CD14-positive monocyte (primary cell): Measurements from ENCODE around the gene CEBPZOS. TPM values are rescaled to one million over a fixed set of nuclear protein-coding genes. Genes with fewer than 3 reads are reported as not detected.

Experiments used
- DNase-seq, 3 donors: peaks; one replicate each; pipeline ENCODE4 v3.0.0-alpha.2; 2011 to 2022
- H2AFZ ChIP-seq: 2 replicates; pipeline ENCODE4 v1.6.0; 2012; ENCODE audit warnings: mild to moderate bottlenecking, low read depth, low read length, inconsistent platforms; ENCODE audit not compliant: insufficient read depth, poor library complexity, severe bottlenecking
- H3K27ac ChIP-seq, 2 donors: 1 replicate in 1 of 2; 2 replicates in 1 of 2; pipeline ENCODE4 v1.5.1; 2012 to 2013; ENCODE audit warnings: low read length in 2 of 2, control low read depth in 1 of 2, inconsistent platforms in 1 of 2, low read depth in 1 of 2, mild to moderate bottlenecking in 1 of 2
- H3K27me3 ChIP-seq, 2 donors: one replicate each; pipeline versions ENCODE4 v1.6.0 to v1.6.1; 2011 to 2013; ENCODE audit warnings: low read length in 2 of 2; ENCODE audit not compliant: control insufficient read depth in 2 of 2, insufficient read depth in 2 of 2
- H3K36me3 ChIP-seq, 2 donors: replicated peaks in 1 of 2; 1 replicate in 1 of 2; 2 replicates in 1 of 2; pipeline versions ENCODE4 v1.5.1 to v1.6.1; 2012 to 2013; ENCODE audit warnings: low read length in 2 of 2, control low read depth in 1 of 2, inconsistent platforms in 1 of 2, mild to moderate bottlenecking in 1 of 2; ENCODE audit not compliant: insufficient read depth in 2 of 2, control insufficient read depth in 1 of 2
- H3K4me1 ChIP-seq, 2 donors: 1 replicate in 1 of 2; 2 replicates in 1 of 2; pipeline versions ENCODE4 v1.5.1 to v1.6.1; 2012 to 2013; ENCODE audit warnings: low read length in 2 of 2, control low read depth in 1 of 2, inconsistent platforms in 1 of 2, mild to moderate bottlenecking in 1 of 2, moderate library complexity in 1 of 2; ENCODE audit not compliant: insufficient read depth in 2 of 2, control insufficient read depth in 1 of 2
- H3K4me2 ChIP-seq: replicated peaks from 2 replicates; pipeline ENCODE3; 2012; ENCODE audit warnings: low read length, moderate library complexity, mild to moderate bottlenecking; ENCODE audit not compliant: poor library complexity, severe bottlenecking; ENCODE audit errors: extremely low read depth
- H3K4me3 ChIP-seq, 3 experiments: fragments of 200-600 bp in 1 of 3; sonication (generic) in 1 of 3; replicated peaks in 1 of 3; 1 replicate in 2 of 3; 2 replicates in 1 of 3; pipeline ENCODE4 v1.5.1; 2011 to 2013; ENCODE audit warnings: low read length in 3 of 3, mild to moderate bottlenecking in 3 of 3, control low read depth in 2 of 3, low read depth in 2 of 3, inconsistent platforms in 1 of 3, moderate library complexity in 1 of 3
- H3K79me2 ChIP-seq: 2 replicates; pipeline ENCODE4 v1.6.0; 2012; ENCODE audit warnings: mild to moderate bottlenecking, control low read depth, inconsistent platforms, low read length, moderate library complexity; ENCODE audit not compliant: insufficient read depth
- H3K9ac ChIP-seq: 2 replicates; pipeline ENCODE4 v1.6.0; 2017; ENCODE audit warnings: low read length, mild to moderate bottlenecking; ENCODE audit not compliant: insufficient read depth, poor library complexity, severe bottlenecking
- H3K9me3 ChIP-seq, 2 donors: replicated peaks in 1 of 2; 1 replicate in 1 of 2; 2 replicates in 1 of 2; pipeline versions ENCODE4 v1.5.1 to v1.6.1; 2012 to 2013; ENCODE audit warnings: low read length in 2 of 2, control low read depth in 1 of 2; ENCODE audit not compliant: control insufficient read depth in 1 of 2, insufficient read depth in 1 of 2
- H4K20me1 ChIP-seq: 2 replicates; pipeline ENCODE4 v1.6.0; 2012; ENCODE audit warnings: mild to moderate bottlenecking, low read length, control low read depth, moderate library complexity; ENCODE audit not compliant: insufficient read depth
- H3K27ac Mint-ChIP-seq, 7 donors: one replicate each; pipeline ENCODE4 v1.8.0; 2020; ENCODE audit warnings: mild to moderate bottlenecking in 7 of 7, mixed read lengths in 7 of 7, moderate library complexity in 6 of 7, inconsistent platforms in 2 of 7
- H3K27me3 Mint-ChIP-seq, 3 donors: one replicate each; pipeline ENCODE4 v1.8.0; 2021 to 2022; ENCODE audit warnings: low read depth in 3 of 3, mild to moderate bottlenecking in 3 of 3, mixed read lengths in 3 of 3, moderate library complexity in 3 of 3, inconsistent platforms in 1 of 3
- H3K36me3 Mint-ChIP-seq, 2 donors: one replicate each; pipeline ENCODE4 v1.8.0; 2020; ENCODE audit warnings: mixed read lengths in 2 of 2, inconsistent platforms in 1 of 2, mild to moderate bottlenecking in 1 of 2
- H3K4me1 Mint-ChIP-seq: one replicate; pipeline ENCODE4 v1.8.0; 2020; ENCODE audit warnings: mild to moderate bottlenecking, mixed read lengths
- H3K4me3 Mint-ChIP-seq, 2 donors: one replicate each; pipeline ENCODE4 v1.8.0; 2020; ENCODE audit warnings: mild to moderate bottlenecking in 2 of 2, mixed read lengths in 2 of 2, moderate library complexity in 1 of 2
- H3K9me3 Mint-ChIP-seq, 7 donors: one replicate each; pipeline ENCODE4 v1.8.0; 2020 to 2022; ENCODE audit warnings: mixed read lengths in 7 of 7, mild to moderate bottlenecking in 6 of 7, moderate library complexity in 6 of 7, inconsistent platforms in 2 of 7
- WGBS: methylation state at CpG from one replicate; pipeline ENCODE4 v1.1.5; 2013; ENCODE audit warnings: missing lambda C conversion rate; ENCODE audit not compliant: insufficient coverage; 5-methylcytosine and 5-hydroxymethylcytosine counted together
- intact Hi-C, 2 donors: fragments of 100-400 bp; cut with micrococcal nuclease; formaldehyde crosslinking; loops; one replicate each; pipeline versions ENCODE4 v1.15.0 to v1.15.1; 2023
- polyA plus RNA-seq, 3 donors: library from polyadenylated mRNA; depleted of rRNA in 1 of 3; unstranded in 2 of 3; stranded (reverse) in 1 of 3; fragments of 300-500 nt in 2 of 3; fragments of >200 nt in 1 of 3; fragmentation: Illumina TruSeq in 2 of 3; gene quantifications; 1 replicate in 2 of 3; 2 replicates in 1 of 3; pipeline ENCODE4 v1.2.3, GENCODE V29; 2012 to 2021
- TF ChIP-seq, protein P1 (sequence below): fragments of 200-600 bp; IDR thresholded peaks from one replicate; pipeline ENCODE4 v1.8.0; 2022; ENCODE audit warnings: antibody characterized with exemption, mild to moderate bottlenecking

Gene CEBPZOS
- polyA plus RNA-seq, 3 donors = 12.6 to 19.3 (median 18.2) TPM

DNA sequence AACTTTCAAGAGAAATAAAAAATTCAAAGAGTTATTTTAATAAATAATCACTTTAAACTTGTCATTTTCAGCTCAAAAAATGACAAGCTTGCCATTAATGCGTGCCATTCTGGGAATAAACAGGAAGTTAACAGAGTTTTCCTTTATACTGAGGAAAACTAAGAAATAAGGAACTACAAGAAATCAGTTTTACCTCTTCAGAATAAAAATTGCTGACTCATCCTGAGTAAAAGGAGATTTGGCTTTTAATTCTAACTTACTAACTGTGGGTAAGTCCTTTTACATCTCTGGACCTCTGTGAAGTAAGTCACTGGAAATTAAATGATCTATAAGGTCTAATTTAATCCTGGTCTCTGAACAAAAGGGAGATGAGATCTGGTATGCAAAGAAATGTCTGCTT lies 19.0 kb downstream of the CEBPZOS start:
- no peak overlapping the region for H3K4me2 ChIP-seq
- TF ChIP-seq, protein P1, sequence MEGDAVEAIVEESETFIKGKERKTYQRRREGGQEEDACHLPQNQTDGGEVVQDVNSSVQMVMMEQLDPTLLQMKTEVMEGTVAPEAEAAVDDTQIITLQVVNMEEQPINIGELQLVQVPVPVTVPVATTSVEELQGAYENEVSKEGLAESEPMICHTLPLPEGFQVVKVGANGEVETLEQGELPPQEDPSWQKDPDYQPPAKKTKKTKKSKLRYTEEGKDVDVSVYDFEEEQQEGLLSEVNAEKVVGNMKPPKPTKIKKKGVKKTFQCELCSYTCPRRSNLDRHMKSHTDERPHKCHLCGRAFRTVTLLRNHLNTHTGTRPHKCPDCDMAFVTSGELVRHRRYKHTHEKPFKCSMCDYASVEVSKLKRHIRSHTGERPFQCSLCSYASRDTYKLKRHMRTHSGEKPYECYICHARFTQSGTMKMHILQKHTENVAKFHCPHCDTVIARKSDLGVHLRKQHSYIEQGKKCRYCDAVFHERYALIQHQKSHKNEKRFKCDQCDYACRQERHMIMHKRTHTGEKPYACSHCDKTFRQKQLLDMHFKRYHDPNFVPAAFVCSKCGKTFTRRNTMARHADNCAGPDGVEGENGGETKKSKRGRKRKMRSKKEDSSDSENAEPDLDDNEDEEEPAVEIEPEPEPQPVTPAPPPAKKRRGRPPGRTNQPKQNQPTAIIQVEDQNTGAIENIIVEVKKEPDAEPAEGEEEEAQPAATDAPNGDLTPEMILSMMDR = no peak
- no peak overlapping the region for H3K27ac Mint-ChIP-seq
- H4K20me1 ChIP-seq = peaks cover 7% of the 10 kb centered on the region
- no peak overlapping the region for H3K4me3 Mint-ChIP-seq
- H3K4me1 ChIP-seq = peaks cover 3 to 7% of the 10 kb centered on the region in 2 donors
- WGBS = no CpG with 5 or more reads among the region's 1 CpG
- peak overlapping the region in 1 of 2 donors; percentile 38 for H3K27ac ChIP-seq
- H3K9me3 ChIP-seq = no peaks in the 10 kb centered on the region
- no peaks in the 10 kb centered on the region for H3K27me3 Mint-ChIP-seq
- no peak overlapping the region for H2AFZ ChIP-seq
- no peaks in the 10 kb centered on the region for H3K27me3 ChIP-seq
- H3K79me2 ChIP-seq = no peaks in the 10 kb centered on the region
- intact Hi-C loops = no loop called here
- H3K4me3 ChIP-seq = no peak overlapping the region
- peaks cover 71 to 92% of the 10 kb centered on the region in 2 donors for H3K36me3 ChIP-seq
- peaks cover 62 to 83% of the 10 kb centered on the region in 2 donors for H3K36me3 Mint-ChIP-seq
- no peak overlapping the region for H3K9ac ChIP-seq
- DNase-seq = peak in 2 of 3 donors; percentile 14 to 26
- H3K9me3 Mint-ChIP-seq = peaks cover 0 to 3% (median 0%) of the 10 kb centered on the region in 7 donors
- H3K4me1 Mint-ChIP-seq = peaks cover 3% of the 10 kb centered on the region

DNA sequence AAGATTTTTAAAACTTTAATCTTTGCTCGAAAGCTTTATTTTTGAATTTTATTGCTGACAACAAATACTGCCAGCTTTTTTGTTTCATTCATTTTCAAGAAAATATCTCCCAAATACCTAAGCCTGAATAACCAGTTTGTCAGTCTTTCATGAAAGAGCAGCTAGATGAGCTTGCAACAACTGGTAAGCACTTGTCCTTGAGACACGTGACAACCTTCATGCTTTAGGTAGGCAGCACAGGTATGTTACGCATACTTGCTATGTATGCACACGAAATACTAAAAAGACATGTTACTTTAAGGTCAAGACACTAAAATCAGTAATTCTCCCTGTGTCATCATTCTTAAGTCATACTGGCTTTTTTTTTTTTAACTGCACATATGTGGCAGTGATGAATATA lies 22.8 kb downstream of the CEBPZOS start:
- no peak for DNase-seq
- Histone ChIP-seq H3K4me2 (no peak overlapping the region), H4K20me1 (peaks cover 3% of the 10 kb centered on the region), H3K4me1 (peaks cover 3 to 7% of the 10 kb centered on the region in 2 donors), H3K27me3 (no peaks in the 10 kb centered on the region), H3K4me3 (no peak overlapping the region), H3K79me2 (peaks cover 7% of the 10 kb centered on the region), H3K9me3 (no peaks in the 10 kb centered on the region), H3K9ac (no peak overlapping the region), H2AFZ (no peak overlapping the region), H3K36me3 (peaks cover 71 to 92% of the 10 kb centered on the region in 2 donors), H3K27ac (no peak overlapping the region)
- TF ChIP-seq, protein P1 = no peak
- H3K9me3 Mint-ChIP-seq = no peaks in the 10 kb centered on the region
- H3K4me1 Mint-ChIP-seq = peaks cover 3% of the 10 kb centered on the region
- no peaks in the 10 kb centered on the region for H3K27me3 Mint-ChIP-seq
- H3K36me3 Mint-ChIP-seq = peaks cover 61 to 79% of the 10 kb centered on the region in 2 donors
- no peak overlapping the region for H3K27ac Mint-ChIP-seq
- intact Hi-C loops = no loop called here
- no peak overlapping the region for H3K4me3 Mint-ChIP-seq
- 100% methylated on average over 3 of the region's 4 CpGs for WGBS
